Measurements from ENCODE around the gene GRAMD1A. TPM values are rescaled to one million over a fixed set of nuclear protein-coding genes. Genes with fewer than 3 reads are reported as not detected.

Gene GRAMD1A
- total and polyA plus RNA-seq, 5 donors, result 27.9 to 37.4 (median 32.3) TPM

- ATAC-seq (peak; percentile 9 to 30), DNase-seq (peak; percentile 52 to 85 (median 79))
- intact Hi-C loops (cut with DNase I), result no loop called here
- H3K27ac ChIP-seq (ENCODE audit: low read length), result no peak overlapping the region
- H3K27me3 ChIP-seq (ENCODE audit: control insufficient read depth, insufficient read depth), result no peaks in the 10 kb centered on the region
- H3K4me3 ChIP-seq (ENCODE audit: low read length), result peak overlapping the region; percentile 90
- 7% methylated on average over 31 of the region's 31 CpGs for WGBS
- peaks cover 2% of the 10 kb centered on the region for H3K4me1 ChIP-seq (ENCODE audit: control insufficient read depth, insufficient read depth, low read length)
- no peaks in the 10 kb centered on the region for H3K9me3 ChIP-seq (ENCODE audit: control insufficient read depth, low read length)
Observed at GRCh38 chr19:35031072-35031881, 31.2 kb downstream of the GRAMD1A start.

- Histone ChIP-seq H3K27ac (ENCODE audit: low read length) (no peak overlapping the region), H3K27me3 (ENCODE audit: control insufficient read depth, insufficient read depth) (no peaks in the 10 kb centered on the region), H3K9me3 (ENCODE audit: control insufficient read depth, low read length) (no peaks in the 10 kb centered on the region), H3K4me3 (ENCODE audit: low read length) (no peak overlapping the region), H3K4me1 (ENCODE audit: control insufficient read depth, insufficient read depth, low read length) (peaks cover 2% of the 10 kb centered on the region)
- WGBS, result 94% methylated on average over 17 of the region's 17 CpGs
- DNase-seq (peak in 2 of 3 donors; percentile 31 to 63), ATAC-seq (no peak)
- intact Hi-C loops (cut with DNase I), result no loop called here
Observed at GRCh38 chr19:35032356-35032865, 32.3 kb downstream of the GRAMD1A start.

- H3K27me3 ChIP-seq (ENCODE audit: control insufficient read depth, insufficient read depth), result no peaks in the 10 kb centered on the region
- ATAC-seq (no peak), DNase-seq (peak in 2 of 3 donors; percentile 28 to 44)
- no peaks in the 10 kb centered on the region for H3K9me3 ChIP-seq (ENCODE audit: control insufficient read depth, low read length)
- 90% methylated on average over 30 of the region's 30 CpGs for whole genome bisulfite sequencing
- H3K4me1 ChIP-seq (ENCODE audit: control insufficient read depth, insufficient read depth, low read length), result peaks cover 2% of the 10 kb centered on the region
- H3K4me3 ChIP-seq (ENCODE audit: low read length), result no peak overlapping the region
- intact Hi-C loops (cut with DNase I), result no loop called here
- H3K27ac ChIP-seq (ENCODE audit: low read length), result no peak overlapping the region
Observed at GRCh38 chr19:35033067-35034004, 33.2 kb downstream of the GRAMD1A start.

DNA sequence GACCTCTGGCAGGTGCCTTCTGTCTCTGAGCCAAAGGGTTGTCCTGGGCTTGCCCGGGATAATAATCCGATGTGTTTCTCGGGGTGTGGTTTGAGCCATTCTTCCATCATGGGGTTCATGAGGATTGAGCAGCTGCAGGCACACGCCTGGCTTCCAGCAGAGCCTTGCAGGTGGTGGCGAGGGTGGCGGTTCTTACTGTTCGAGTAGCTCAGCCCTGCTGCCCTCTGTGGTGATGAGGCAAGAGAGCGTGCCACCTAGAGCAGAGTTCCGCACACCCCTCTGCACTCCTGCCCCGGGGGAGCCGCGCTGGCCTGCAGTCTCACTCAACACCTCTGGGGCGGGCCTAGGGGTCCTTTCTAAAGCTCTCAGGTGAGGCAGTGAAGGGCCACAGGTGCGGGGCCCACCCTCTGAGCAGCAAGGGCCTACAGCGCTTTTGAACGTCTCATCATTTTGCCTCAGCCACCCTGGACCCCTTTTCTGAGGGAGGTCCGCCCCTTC, 33.9 kb downstream of the GRAMD1A start:
- Histone ChIP-seq H3K27me3 (ENCODE audit: control insufficient read depth, insufficient read depth) (no peaks in the 10 kb centered on the region), H3K4me3 (ENCODE audit: low read length) (no peak overlapping the region), H3K27ac (ENCODE audit: low read length) (no peak overlapping the region), H3K4me1 (ENCODE audit: control insufficient read depth, insufficient read depth, low read length) (peaks cover 5% of the 10 kb centered on the region), H3K9me3 (ENCODE audit: control insufficient read depth, low read length) (no peaks in the 10 kb centered on the region)
- peak in 2 of 3 donors; percentile 43 to 48 for DNase-seq
- intact Hi-C loops (cut with DNase I), result no loop called here
- ATAC-seq, result no peak
- 94% methylated on average over 17 of the region's 17 CpGs for WGBS

DNA sequence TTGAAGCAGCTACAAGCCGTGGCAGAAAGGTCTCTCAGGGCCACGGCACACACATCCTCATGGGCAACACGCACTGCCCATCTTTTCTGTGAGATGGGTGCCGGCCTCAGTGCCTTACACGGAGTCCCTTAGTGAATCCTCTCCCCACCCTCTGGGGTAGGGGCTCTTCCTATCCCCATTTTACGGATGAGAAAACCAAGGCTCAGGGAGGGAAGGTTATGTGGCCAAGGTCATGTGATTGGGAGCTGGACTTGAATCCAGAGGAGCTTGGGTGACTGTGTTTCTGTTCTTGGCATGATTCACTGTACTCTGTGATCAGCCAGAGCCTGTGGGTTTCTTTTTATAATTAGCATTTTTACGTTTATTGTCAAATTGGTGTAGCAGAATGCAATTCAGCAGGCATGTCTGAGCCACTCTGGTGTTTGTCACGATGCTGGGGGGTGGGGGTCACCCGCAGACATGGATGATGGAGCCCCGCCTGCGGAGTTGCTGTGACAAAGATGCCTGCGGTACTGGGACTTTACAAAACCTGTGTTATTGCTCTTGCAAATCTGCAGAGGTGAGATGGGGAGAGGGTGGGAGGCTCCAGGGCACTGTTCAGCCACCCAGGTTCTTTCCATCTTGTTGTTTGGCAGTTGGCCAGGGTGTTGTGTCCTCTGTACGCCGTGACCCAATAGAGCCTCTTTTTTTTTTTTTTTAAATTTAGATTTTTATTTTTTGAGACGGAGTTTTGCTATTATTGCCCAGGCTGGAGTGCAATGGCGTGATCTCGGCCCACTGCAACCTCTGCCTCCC, 34.7 kb downstream of the GRAMD1A start:
- H3K27me3 ChIP-seq (ENCODE audit: control insufficient read depth, insufficient read depth), result no peaks in the 10 kb centered on the region
- H3K4me1 ChIP-seq (ENCODE audit: control insufficient read depth, insufficient read depth, low read length), result peaks cover 4% of the 10 kb centered on the region
- no peak overlapping the region for H3K27ac ChIP-seq (ENCODE audit: low read length)
- intact Hi-C loops (cut with DNase I), result no loop called here
- ATAC-seq (no peak), DNase-seq (peak in 2 of 3 donors; percentile 33 to 36)
- 85% methylated on average over 17 of the region's 17 CpGs for WGBS
- no peak overlapping the region for H3K4me3 ChIP-seq (ENCODE audit: low read length)
- H3K9me3 ChIP-seq (ENCODE audit: control insufficient read depth, low read length), result no peaks in the 10 kb centered on the region

- peak; percentile 46 to 53 for ATAC-seq
- intact Hi-C loops (cut with DNase I), result no loop called here
- Histone ChIP-seq H3K27me3 (ENCODE audit: control insufficient read depth, insufficient read depth) (no peaks in the 10 kb centered on the region), H3K4me3 (ENCODE audit: low read length) (no peak overlapping the region), H3K9me3 (ENCODE audit: control insufficient read depth, low read length) (no peaks in the 10 kb centered on the region), H3K4me1 (ENCODE audit: control insufficient read depth, insufficient read depth, low read length) (peaks cover 14% of the 10 kb centered on the region), H3K27ac (ENCODE audit: low read length) (peak overlapping the region; percentile 60)
- DNase-seq, result peak; percentile 59 to 79 (median 76)
- 27% methylated on average over 13 of the region's 13 CpGs for WGBS
Observed at GRCh38 chr19:35037716-35038622, 37.8 kb downstream of the GRAMD1A start.

DNA sequence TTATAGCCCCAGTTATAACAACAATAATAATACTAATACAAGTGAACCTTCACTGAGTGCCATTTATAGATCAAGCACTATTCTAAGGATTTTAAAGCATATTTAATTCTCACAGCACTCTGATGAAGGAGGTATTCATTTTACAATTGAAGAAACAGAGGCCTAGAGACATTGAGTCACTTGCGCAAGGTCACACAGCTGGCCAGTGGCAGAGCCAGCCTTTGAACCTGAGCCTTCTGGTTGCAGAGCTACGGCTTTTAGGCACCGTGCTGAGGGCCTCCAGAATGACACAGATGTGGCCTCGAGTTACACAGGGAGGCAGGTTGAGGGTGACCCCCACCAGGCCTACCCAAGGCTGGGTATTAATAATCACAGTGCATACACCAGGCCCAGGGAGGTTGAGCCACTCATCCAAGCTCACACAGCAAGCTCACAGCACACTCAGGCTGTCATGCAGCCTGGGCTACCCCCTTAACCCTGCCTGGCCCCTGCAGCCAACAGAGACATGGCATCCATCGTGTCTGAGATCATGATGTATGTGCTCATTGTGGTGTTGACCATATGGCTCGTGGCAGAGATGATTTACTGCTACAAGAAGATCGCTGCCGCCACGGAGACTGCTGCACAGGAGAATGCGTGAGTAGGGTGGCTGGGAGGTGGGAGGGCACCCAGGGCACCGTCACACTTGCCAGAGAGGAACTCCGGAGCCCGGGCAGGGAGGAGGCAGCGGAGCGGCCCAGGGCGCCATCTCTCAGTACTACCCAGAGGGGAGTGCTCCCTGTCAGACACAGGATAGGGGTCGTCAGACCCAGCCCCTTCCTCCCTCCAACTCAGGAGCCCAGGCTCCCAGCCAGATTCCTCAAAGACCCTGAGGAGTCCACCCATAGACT, 38.7 kb downstream of the GRAMD1A start:
- Histone ChIP-seq H3K9me3 (ENCODE audit: control insufficient read depth, low read length) (no peaks in the 10 kb centered on the region), H3K4me3 (ENCODE audit: low read length) (no peak overlapping the region), H3K4me1 (ENCODE audit: control insufficient read depth, insufficient read depth, low read length) (peaks cover 14% of the 10 kb centered on the region), H3K27me3 (ENCODE audit: control insufficient read depth, insufficient read depth) (no peaks in the 10 kb centered on the region), H3K27ac (ENCODE audit: low read length) (peak overlapping the region; percentile 60)
- intact Hi-C loops (cut with DNase I), result no loop called here
- DNase-seq (peak in 2 of 3 donors; percentile 75 to 79), ATAC-seq (no peak)
- WGBS, result 61% methylated on average over 17 of the region's 17 CpGs

DNA sequence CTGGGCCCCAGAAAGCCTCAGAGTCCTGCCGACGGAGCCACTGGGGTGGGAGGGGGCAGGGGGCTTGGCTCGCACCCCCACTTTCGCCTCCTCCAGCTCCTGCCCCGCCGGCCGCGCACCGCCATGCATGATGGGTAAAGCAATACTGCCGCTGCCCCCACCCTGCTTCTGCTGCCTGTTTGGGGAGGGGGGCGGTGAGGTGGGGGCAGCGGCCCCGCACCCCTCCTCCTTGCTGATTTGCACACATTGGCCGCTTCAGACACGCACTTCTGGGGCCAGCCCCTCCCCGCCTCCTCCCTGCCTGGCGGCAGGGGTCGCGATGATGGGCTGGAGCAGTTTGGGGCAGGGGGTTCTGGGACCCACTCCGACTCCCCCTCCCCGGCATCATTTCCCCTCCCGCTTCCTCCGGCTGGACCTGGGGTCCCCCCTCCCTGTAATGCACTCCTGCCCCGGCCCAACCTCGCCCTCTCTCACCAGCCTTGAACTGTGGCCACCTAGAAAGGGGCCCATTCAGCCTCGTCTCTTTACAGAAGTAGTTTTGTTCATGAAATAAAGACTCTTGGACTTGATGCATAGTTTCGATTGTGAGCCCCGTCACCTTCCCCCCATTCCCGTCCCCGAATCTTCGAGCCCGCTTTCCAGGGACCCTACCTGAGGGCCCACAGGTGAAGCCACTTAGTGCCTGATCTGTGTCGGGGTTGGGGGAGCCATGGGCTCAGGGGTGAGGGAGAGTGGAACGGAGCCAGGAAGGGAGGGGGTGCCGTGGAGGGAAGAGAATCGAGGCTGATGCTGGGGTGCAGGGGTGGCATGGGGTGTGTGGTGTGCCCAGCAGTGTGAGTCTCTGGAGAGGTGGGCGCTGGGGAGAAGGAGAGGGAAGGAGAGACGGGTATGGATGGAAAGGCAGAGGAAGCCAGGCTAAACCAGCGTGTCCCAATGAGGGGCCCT, 40.0 kb downstream of the GRAMD1A start:
- H3K4me1 ChIP-seq (ENCODE audit: control insufficient read depth, insufficient read depth, low read length), result peaks cover 14% of the 10 kb centered on the region
- 36% methylated on average over 39 of the region's 39 CpGs for WGBS
- H3K27ac ChIP-seq (ENCODE audit: low read length), result peak overlapping the region; percentile 36
- H3K4me3 ChIP-seq (ENCODE audit: low read length), result no peak overlapping the region
- H3K27me3 ChIP-seq (ENCODE audit: control insufficient read depth, insufficient read depth), result no peaks in the 10 kb centered on the region
- no peaks in the 10 kb centered on the region for H3K9me3 ChIP-seq (ENCODE audit: control insufficient read depth, low read length)
- peak in 2 of 3 donors; percentile 64 to 72 for DNase-seq
- intact Hi-C loops (cut with DNase I), result no loop called here
- ATAC-seq, result no peak

Measured in right cardiac atrium (tissue), 5 donors.